Measurements from ENCODE around the gene ARAP1. TPM values are rescaled to one million over a fixed set of nuclear protein-coding genes. Genes with fewer than 3 reads are reported as not detected.
A peak's percentile ranks its signal among the peaks of the same experiment; 100 is the strongest.

ARAP1 gene
- total RNA-seq, 1 experiment from 2014 or later, result 85.5 TPM

DNA sequence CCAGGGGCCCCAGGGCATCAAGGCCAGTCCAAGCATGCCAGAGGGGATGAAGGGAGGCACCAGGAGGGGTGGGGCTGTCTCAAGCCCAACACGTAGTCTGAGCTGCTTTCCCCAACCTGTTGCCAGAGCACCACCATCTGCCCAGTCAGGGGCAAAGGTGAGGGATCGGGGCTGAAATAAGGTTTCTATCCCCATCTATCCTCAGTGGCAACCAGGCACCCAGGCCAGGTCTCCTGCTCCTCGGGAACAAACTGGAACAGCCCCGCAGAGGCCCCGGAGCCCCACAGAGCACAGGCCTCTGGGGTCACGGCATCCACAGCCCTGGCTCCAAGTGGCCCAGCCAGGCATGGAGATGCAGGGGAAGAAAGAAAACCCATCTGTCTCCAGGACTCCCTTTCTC is 22.3 kb upstream of the ARAP1 start:
- H3K27me3 ChIP-seq (ENCODE audit: control insufficient read depth, insufficient read depth, low read length), result no peaks in the 10 kb centered on the region; the same call in 1 of the 2 replicates
- no peak overlapping the region for H3K4me3 ChIP-seq (ENCODE audit: insufficient read depth, low read depth, low read length)
- no peak for DNase-seq

GRCh38 chr11:72773696-72774095 is 21.5 kb upstream of the ARAP1 start:
- H3K4me3 ChIP-seq (ENCODE audit: insufficient read depth, low read depth, low read length), result no peak overlapping the region
- H3K27me3 ChIP-seq (ENCODE audit: control insufficient read depth, insufficient read depth, low read length), result no peaks in the 10 kb centered on the region
- no peaks in the 10 kb centered on the region; the same call in none of the 2 replicates for H3K36me3 ChIP-seq (replicated peaks; ENCODE audit: control insufficient read depth, insufficient read depth, low read length)
- no peak for DNase-seq

More for the DNA sequence above, 22.3 kb upstream of the ARAP1 start:
- H3K36me3 ChIP-seq (replicated peaks; ENCODE audit: control insufficient read depth, insufficient read depth, low read length), result no peaks in the 10 kb centered on the region; the same call in none of the 2 replicates

GRCh38 chr11:72773291-72773690 is 21.1 kb upstream of the ARAP1 start:
- no peak for DNase-seq
- no peaks in the 10 kb centered on the region; the same call in none of the 2 replicates for H3K36me3 ChIP-seq (replicated peaks; ENCODE audit: control insufficient read depth, insufficient read depth, low read length)
- H3K27me3 ChIP-seq (ENCODE audit: control insufficient read depth, insufficient read depth, low read length), result no peaks in the 10 kb centered on the region
- no peak overlapping the region for H3K4me3 ChIP-seq (ENCODE audit: insufficient read depth, low read depth, low read length)

DNA sequence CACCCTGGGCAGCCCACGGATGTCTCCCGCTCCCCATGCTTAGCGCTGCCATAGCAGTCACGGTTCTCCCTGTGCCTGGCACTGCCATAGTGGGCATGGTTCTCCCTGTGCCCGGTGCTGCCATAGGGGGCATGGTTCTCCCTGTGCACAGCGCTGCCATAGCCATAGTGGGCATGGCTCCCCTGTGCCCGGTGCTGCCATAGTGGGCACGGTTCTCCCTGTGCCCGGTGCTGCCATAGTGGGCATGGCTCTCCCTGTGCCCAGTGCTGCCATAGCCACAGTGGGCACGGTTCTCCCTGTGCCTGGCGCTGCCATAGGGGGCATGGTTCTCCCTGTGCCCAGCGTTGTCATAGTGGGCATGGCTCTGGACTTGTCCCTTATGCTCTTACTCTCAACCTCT is 19.9 kb upstream of the ARAP1 start:
- H3K27me3 ChIP-seq (ENCODE audit: control insufficient read depth, insufficient read depth, low read length), result no peaks in the 10 kb centered on the region
- no peak for DNase-seq
- no peaks in the 10 kb centered on the region for H3K36me3 ChIP-seq (replicated peaks; ENCODE audit: control insufficient read depth, insufficient read depth, low read length)
- no peak overlapping the region for H3K4me3 ChIP-seq (ENCODE audit: insufficient read depth, low read depth, low read length)

DNA sequence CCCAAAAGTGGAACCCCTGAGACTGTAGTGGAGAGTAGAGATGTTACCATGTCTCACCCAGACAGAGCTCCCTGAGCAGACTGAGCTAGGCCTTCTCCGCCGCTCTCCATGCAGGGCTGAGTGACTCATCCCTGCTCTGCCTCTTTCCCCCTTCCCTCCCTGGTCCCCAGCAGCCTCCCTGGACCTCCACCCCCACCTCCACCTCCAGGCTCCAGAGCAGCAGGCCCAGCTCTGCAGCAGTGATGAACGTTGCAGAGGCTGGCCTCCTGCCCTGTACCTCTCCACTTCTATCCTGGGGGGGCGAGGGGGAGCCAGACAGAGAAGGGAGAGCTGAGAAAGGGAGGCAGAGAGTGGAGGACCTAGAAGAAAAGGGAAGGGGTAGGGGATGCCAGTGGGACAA is 19.3 kb upstream of the ARAP1 start:
- Histone ChIP-seq H3K27me3 (ENCODE audit: control insufficient read depth, insufficient read depth, low read length) (no peaks in the 10 kb centered on the region), H3K36me3 (replicated peaks; ENCODE audit: control insufficient read depth, insufficient read depth, low read length) (no peaks in the 10 kb centered on the region), H3K4me3 (ENCODE audit: insufficient read depth, low read depth, low read length) (no peak overlapping the region)
- no peak for DNase-seq

DNA sequence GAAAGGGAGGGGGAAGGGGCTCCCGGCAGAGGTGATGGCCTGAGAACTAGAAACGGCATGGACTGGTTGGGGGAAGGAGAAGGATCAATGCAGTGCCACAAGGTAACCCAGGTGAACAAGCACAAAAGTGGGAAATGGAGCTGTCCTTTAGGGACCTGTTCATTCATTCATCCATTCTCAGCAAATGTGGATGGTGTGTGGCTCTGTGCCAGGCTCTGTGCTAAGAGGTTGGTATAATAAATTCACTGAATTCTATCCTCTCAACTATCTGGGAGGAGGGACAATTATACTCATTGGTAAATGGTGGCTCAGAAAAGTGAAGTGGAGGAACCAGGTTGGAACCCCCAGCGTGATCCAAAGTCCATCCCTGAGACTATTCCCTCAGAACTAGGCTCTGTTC is 18.6 kb upstream of the ARAP1 start:
- H3K4me3 ChIP-seq (ENCODE audit: insufficient read depth, low read depth, low read length), result no peak overlapping the region
- no peaks in the 10 kb centered on the region for H3K27me3 ChIP-seq (ENCODE audit: control insufficient read depth, insufficient read depth, low read length)
- no peaks in the 10 kb centered on the region for H3K36me3 ChIP-seq (replicated peaks; ENCODE audit: control insufficient read depth, insufficient read depth, low read length)
- DNase-seq, result no peak

DNA sequence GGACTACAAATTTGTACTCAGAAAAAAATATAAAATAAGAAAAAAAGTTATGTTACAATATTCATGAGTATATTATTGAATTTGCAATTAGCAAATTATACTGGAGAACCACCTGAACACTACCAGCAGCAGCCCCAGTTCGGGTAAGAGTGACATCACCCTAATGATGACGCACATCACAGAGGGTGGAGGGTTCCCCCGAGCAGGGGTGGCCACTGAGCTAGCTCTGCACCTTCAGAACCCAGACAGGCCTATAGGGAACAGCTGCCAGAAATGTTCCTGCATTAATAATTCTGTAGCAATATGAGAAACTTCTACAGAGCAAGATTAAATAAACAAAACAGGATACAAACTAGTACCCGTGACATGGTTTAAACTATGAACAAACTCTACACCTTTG is 17.5 kb upstream of the ARAP1 start:
- no peak for DNase-seq
- no peaks in the 10 kb centered on the region for H3K36me3 ChIP-seq (replicated peaks; ENCODE audit: control insufficient read depth, insufficient read depth, low read length)
- no peak overlapping the region for H3K4me3 ChIP-seq (ENCODE audit: insufficient read depth, low read depth, low read length)
- no peaks in the 10 kb centered on the region for H3K27me3 ChIP-seq (ENCODE audit: control insufficient read depth, insufficient read depth, low read length)

DNA sequence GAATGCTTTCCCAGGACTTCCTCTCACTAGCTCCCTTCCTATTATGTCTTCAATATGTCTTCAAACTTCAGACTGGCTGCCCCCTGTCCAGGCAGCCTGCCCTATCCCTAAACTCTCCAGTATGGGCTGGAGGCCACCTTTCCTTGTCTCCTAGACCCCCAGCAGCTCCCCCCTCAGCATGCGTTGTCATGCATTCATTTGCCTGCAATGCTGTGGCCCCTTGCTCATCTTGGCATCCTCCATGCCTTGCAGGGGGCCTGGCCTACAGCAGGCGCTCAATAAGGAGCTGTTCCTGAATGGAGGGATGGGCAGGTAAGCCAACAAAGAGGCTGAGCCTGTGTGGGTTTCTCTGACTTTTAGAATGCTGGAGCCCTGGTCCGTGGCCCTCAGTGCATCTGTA is 16.4 kb upstream of the ARAP1 start:
- H3K27me3 ChIP-seq (ENCODE audit: control insufficient read depth, insufficient read depth, low read length), result no peaks in the 10 kb centered on the region
- no peaks in the 10 kb centered on the region for H3K36me3 ChIP-seq (replicated peaks; ENCODE audit: control insufficient read depth, insufficient read depth, low read length)
- H3K4me3 ChIP-seq (ENCODE audit: insufficient read depth, low read depth, low read length), result no peak overlapping the region
- no peak for DNase-seq

GRCh38 chr11:72767203-72768062 is 15.2 kb upstream of the ARAP1 start:
- no peak overlapping the region for H3K4me3 ChIP-seq (ENCODE audit: insufficient read depth, low read depth, low read length)
- no peak for DNase-seq
- H3K27me3 ChIP-seq (ENCODE audit: control insufficient read depth, insufficient read depth, low read length), result no peaks in the 10 kb centered on the region
- no peaks in the 10 kb centered on the region for H3K36me3 ChIP-seq (replicated peaks; ENCODE audit: control insufficient read depth, insufficient read depth, low read length)

GRCh38 chr11:72766152-72766902 is 14.1 kb upstream of the ARAP1 start:
- no peak for DNase-seq
- Histone ChIP-seq H3K27me3 (ENCODE audit: control insufficient read depth, insufficient read depth, low read length) (no peaks in the 10 kb centered on the region), H3K4me3 (ENCODE audit: insufficient read depth, low read depth, low read length) (no peak overlapping the region), H3K36me3 (replicated peaks; ENCODE audit: control insufficient read depth, insufficient read depth, low read length) (no peaks in the 10 kb centered on the region)

- Histone ChIP-seq H3K4me3 (ENCODE audit: insufficient read depth, low read depth, low read length) (no peak overlapping the region), H3K27me3 (ENCODE audit: control insufficient read depth, insufficient read depth, low read length) (no peaks in the 10 kb centered on the region)
- peak; percentile 95 for DNase-seq
These were observed 12.3 kb upstream of the ARAP1 start for GRCh38 chr11:72764503-72764902.

DNA sequence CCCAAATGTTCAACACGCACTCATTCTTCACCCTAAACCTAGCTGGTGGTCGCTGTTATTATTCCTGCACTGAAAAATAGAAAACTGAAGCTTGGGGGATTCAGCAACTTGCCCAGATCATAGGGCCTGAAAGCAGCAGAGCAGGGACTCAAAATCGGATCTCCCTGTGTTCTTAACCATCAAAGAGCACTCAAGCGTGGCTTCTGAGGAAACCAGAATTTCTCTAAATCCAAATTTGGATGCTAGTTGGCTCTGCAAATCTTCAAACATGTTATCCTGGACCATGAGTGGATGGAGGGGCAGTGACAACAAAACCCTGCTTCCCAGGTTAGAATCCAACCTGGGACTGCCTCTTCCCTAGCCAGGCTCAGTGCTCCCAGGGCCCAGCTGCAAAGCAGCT is 11.6 kb upstream of the ARAP1 start:
- Histone ChIP-seq H3K36me3 (replicated peaks; ENCODE audit: control insufficient read depth, insufficient read depth, low read length) (no peaks in the 10 kb centered on the region), H3K4me3 (ENCODE audit: insufficient read depth, low read depth, low read length) (no peak overlapping the region), H3K27me3 (ENCODE audit: control insufficient read depth, insufficient read depth, low read length) (no peaks in the 10 kb centered on the region)
- DNase-seq, result no peak

More at GRCh38 chr11:72764503-72764902, 12.3 kb upstream of the ARAP1 start:
- H3K36me3 ChIP-seq (replicated peaks; ENCODE audit: control insufficient read depth, insufficient read depth, low read length), result no peaks in the 10 kb centered on the region

GRCh38 chr11:72762641-72763304 is 10.6 kb upstream of the ARAP1 start:
- DNase-seq, result no peak
- no peaks in the 10 kb centered on the region for H3K36me3 ChIP-seq (replicated peaks; ENCODE audit: control insufficient read depth, insufficient read depth, low read length)
- H3K4me3 ChIP-seq (ENCODE audit: insufficient read depth, low read depth, low read length), result no peak overlapping the region
- no peaks in the 10 kb centered on the region for H3K27me3 ChIP-seq (ENCODE audit: control insufficient read depth, insufficient read depth, low read length)

DNA sequence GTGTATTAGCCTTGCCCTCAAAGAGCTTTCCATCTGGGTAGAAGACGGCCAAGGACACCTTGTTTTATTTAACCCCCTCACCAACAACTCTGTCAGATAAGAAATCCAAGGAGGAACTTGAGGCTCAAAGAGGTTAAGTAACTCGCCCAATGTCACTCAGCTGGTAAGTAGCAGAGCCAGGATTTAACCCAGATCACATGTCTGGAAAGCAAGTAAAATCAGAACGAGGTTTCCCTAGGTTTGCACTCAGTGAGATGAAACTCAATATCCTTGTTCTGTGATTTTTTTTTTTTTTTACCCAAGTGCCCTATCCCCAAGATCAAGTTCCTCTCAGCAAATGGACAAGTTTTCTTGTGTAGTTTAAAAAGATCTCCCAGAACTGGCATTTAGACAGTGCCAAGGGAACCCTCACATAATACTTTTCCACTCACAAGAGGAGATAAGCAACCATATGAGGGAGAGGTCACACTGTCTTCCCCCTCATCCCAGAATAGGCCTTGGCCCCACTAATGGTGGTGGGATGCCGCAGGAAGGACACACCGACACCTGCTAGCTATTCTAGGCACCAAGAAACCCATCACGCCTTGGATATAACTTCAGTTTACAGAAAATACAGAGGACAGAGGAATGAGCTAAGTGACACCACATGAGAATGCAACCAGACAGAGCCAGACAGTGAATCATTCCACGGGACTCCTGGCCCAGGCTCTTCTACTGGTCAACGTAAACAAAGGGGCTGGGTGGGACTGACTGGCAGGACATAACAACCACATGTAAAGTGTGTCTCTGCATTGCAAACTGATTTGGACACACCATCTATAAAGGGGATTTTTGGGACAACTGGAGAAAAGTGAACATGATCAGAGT is 8.6 kb upstream of the ARAP1 start:
- Histone ChIP-seq H3K4me3 (ENCODE audit: insufficient read depth, low read depth, low read length) (no peak overlapping the region), H3K36me3 (replicated peaks; ENCODE audit: control insufficient read depth, insufficient read depth, low read length) (no peaks in the 10 kb centered on the region), H3K27me3 (ENCODE audit: control insufficient read depth, insufficient read depth, low read length) (no peaks in the 10 kb centered on the region)
- DNase-seq, result no peak

Measured in H7 (cell line).